ENCODE data around the gene PRR7. TPM values are rescaled to one million over a fixed set of nuclear protein-coding genes. Genes with fewer than 3 reads are reported as not detected.

PRR7 gene
- total and polyA plus RNA-seq, 2 of the 13 experiments (the other 11 are each of a cell fraction or from before 2014, with no cell fraction given): 4.8 to 5.0 TPM

DNA sequence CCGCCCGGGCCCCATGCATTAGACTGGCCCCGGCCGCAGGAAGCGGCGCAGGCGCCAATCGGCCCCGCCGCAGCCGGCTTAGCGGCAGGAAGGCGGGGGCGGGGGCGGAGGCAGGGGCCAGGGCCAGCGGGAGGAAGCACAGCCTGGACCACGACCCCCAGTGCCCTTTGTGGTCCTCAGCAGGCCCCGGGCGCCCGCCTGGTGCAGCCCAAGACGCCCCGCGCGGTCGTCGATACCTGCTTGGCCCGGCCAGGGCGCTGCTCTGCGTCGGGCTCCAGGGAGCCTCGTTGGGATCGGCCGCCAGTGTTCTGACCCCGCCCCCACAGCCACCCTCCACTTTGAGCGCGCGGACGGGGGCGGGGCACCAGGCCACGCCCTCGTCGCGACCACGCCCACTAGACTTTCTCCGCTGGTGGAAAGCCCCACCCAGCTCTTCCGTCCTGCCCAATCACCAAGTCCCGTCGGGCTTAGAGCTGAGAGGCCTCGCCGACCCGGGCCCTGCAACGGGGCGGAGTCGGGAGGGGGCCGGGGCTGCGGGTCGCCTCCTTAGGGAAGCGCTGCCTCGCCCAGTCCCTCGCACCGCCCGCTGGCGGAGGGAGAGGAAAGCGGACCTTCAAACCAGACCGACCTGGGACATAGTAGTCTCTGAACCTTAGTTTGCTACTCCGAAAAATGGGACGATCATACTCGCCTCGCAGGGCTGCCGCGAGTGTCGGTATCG, 50.8 kb downstream of the PRR7 start, which contains the start of gene PDLIM7 (continued):
- TF ChIP-seq ATM (IDR thresholded peaks at IDR 0.05; ENCODE audit: borderline replicate concordance): no peak
- peak; percentile 50; the same call in 1 of the 2 replicates for TF ChIP-seq MYC (CRISPR knock-in tag; IDR thresholded peaks at IDR 0.05; ENCODE audit: borderline replicate concordance)
- no peak for TF ChIP-seq ZNF777 (CRISPR knock-in tag; IDR thresholded peaks at IDR 0.05)
- TF ChIP-seq, protein P1, sequence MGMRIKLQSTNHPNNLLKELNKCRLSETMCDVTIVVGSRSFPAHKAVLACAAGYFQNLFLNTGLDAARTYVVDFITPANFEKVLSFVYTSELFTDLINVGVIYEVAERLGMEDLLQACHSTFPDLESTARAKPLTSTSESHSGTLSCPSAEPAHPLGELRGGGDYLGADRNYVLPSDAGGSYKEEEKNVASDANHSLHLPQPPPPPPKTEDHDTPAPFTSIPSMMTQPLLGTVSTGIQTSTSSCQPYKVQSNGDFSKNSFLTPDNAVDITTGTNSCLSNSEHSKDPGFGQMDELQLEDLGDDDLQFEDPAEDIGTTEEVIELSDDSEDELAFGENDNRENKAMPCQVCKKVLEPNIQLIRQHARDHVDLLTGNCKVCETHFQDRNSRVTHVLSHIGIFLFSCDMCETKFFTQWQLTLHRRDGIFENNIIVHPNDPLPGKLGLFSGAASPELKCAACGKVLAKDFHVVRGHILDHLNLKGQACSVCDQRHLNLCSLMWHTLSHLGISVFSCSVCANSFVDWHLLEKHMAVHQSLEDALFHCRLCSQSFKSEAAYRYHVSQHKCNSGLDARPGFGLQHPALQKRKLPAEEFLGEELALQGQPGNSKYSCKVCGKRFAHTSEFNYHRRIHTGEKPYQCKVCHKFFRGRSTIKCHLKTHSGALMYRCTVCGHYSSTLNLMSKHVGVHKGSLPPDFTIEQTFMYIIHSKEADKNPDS (CRISPR knock-in tag; IDR thresholded peaks at IDR 0.05): no peak
- TF ChIP-seq RORA (CRISPR knock-in tag; IDR thresholded peaks at IDR 0.05): no peak
- peak; percentile 34; the same call in 1 of the 2 replicates for TF ChIP-seq KDM2A (CRISPR knock-in tag; IDR thresholded peaks at IDR 0.05; ENCODE audit: borderline replicate concordance, low read depth)
- TF ChIP-seq, protein P2, sequence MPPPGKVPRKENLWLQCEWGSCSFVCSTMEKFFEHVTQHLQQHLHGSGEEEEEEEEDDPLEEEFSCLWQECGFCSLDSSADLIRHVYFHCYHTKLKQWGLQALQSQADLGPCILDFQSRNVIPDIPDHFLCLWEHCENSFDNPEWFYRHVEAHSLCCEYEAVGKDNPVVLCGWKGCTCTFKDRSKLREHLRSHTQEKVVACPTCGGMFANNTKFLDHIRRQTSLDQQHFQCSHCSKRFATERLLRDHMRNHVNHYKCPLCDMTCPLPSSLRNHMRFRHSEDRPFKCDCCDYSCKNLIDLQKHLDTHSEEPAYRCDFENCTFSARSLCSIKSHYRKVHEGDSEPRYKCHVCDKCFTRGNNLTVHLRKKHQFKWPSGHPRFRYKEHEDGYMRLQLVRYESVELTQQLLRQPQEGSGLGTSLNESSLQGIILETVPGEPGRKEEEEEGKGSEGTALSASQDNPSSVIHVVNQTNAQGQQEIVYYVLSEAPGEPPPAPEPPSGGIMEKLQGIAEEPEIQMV (CRISPR knock-in tag; IDR thresholded peaks at IDR 0.05; ENCODE audit: low read depth): no peak
- no peak for TF ChIP-seq GPN1 (CRISPR knock-in tag; IDR thresholded peaks at IDR 0.05; ENCODE audit: borderline replicate concordance)
- TF ChIP-seq NCOA1 (CRISPR knock-in tag; IDR thresholded peaks at IDR 0.05): no peak; the same call in 1 of the 2 replicates
- no peak for TF ChIP-seq ZNF17 (CRISPR knock-in tag; IDR thresholded peaks at IDR 0.05)
- TF ChIP-seq, protein P3, sequence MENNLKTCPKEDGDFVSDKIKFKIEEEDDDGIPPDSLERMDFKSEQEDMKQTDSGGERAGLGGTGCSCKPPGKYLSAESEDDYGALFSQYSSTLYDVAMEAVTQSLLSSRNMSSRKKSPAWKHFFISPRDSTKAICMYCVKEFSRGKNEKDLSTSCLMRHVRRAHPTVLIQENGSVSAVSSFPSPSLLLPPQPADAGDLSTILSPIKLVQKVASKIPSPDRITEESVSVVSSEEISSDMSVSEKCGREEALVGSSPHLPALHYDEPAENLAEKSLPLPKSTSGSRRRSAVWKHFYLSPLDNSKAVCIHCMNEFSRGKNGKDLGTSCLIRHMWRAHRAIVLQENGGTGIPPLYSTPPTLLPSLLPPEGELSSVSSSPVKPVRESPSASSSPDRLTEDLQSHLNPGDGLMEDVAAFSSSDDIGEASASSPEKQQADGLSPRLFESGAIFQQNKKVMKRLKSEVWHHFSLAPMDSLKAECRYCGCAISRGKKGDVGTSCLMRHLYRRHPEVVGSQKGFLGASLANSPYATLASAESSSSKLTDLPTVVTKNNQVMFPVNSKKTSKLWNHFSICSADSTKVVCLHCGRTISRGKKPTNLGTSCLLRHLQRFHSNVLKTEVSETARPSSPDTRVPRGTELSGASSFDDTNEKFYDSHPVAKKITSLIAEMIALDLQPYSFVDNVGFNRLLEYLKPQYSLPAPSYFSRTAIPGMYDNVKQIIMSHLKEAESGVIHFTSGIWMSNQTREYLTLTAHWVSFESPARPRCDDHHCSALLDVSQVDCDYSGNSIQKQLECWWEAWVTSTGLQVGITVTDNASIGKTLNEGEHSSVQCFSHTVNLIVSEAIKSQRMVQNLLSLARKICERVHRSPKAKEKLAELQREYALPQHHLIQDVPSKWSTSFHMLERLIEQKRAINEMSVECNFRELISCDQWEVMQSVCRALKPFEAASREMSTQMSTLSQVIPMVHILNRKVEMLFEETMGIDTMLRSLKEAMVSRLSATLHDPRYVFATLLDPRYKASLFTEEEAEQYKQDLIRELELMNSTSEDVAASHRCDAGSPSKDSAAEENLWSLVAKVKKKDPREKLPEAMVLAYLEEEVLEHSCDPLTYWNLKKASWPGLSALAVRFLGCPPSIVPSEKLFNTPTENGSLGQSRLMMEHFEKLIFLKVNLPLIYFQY (CRISPR knock-in tag; IDR thresholded peaks at IDR 0.05; ENCODE audit: borderline replicate concordance): no peak; the same call in 1 of the 2 replicates
- TF ChIP-seq NFYC (CRISPR knock-in tag; IDR thresholded peaks at IDR 0.05): peak; percentile 54
- TF ChIP-seq FOXA3 (CRISPR knock-in tag; IDR thresholded peaks at IDR 0.05): no peak; the same call in 1 of the 2 replicates
- TF ChIP-seq, protein P4, sequence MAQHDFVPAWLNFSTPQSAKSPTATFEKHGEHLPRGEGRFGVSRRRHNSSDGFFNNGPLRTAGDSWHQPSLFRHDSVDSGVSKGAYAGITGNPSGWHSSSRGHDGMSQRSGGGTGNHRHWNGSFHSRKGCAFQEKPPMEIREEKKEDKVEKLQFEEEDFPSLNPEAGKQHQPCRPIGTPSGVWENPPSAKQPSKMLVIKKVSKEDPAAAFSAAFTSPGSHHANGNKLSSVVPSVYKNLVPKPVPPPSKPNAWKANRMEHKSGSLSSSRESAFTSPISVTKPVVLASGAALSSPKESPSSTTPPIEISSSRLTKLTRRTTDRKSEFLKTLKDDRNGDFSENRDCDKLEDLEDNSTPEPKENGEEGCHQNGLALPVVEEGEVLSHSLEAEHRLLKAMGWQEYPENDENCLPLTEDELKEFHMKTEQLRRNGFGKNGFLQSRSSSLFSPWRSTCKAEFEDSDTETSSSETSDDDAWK (CRISPR knock-in tag; IDR thresholded peaks at IDR 0.05): no peak
- TF ChIP-seq, protein P5, sequence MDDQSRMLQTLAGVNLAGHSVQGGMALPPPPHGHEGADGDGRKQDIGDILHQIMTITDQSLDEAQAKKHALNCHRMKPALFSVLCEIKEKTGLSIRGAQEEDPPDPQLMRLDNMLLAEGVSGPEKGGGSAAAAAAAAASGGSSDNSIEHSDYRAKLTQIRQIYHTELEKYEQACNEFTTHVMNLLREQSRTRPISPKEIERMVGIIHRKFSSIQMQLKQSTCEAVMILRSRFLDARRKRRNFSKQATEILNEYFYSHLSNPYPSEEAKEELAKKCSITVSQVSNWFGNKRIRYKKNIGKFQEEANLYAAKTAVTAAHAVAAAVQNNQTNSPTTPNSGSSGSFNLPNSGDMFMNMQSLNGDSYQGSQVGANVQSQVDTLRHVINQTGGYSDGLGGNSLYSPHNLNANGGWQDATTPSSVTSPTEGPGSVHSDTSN (CRISPR knock-in tag; IDR thresholded peaks at IDR 0.05; ENCODE audit: borderline replicate concordance): 0 out of 2 replicates have a peak, but pooled peaks have one; percentile 32
- no peak for TF ChIP-seq TP53 (CRISPR knock-in tag; conservative IDR thresholded peaks at IDR 0.05)
- TF ChIP-seq MED8 (CRISPR knock-in tag; IDR thresholded peaks at IDR 0.05; ENCODE audit: insufficient replicate concordance): peak; percentile 74
- TF ChIP-seq HNRNPL (IDR thresholded peaks at IDR 0.05; ENCODE audit: low read depth, low read length): no peak
- TF ChIP-seq ZNF720 (CRISPR knock-in tag; IDR thresholded peaks at IDR 0.05): no peak

Data from HepG2 (cell line).